Measurements from ENCODE around the gene LRP1-AS.
A peak's percentile ranks its signal among the peaks of the same experiment; 100 is the strongest.

LRP1-AS gene

DNA sequence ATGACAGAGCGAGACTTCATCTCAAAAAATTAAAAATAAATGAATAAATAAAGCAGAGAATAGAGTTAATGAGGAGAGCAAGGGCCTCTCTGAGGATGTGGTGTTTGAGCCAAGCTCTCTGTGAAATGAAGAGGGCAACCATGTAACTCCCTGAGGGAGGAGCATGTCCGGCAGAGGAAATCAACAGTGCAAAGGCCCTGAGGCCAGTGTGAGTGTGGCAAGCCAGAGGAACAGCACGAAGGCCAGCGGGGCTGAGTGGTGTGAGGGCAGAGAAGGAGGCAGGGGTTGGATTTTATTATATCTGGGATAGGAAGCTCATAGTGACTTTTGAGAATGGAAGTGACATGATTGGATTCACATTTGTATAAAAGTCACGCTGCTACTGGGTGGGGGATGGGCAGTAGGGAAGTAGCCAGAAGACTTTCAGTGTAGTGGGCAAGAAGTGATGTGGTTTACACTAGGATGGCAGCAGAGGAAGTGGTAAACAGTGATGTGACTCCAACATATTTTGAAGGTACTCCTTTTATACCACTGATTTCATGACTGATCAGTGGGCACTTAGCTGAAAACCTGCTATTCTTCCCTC, 10.3 kb upstream of the LRP1-AS start:
- H3K36me3 Mint-ChIP-seq (ENCODE audit: low read depth) = peaks cover 79% of the 10 kb centered on the region
- peaks cover 26% of the 10 kb centered on the region for H3K4me1 Mint-ChIP-seq
- TF ChIP-seq, protein P1, sequence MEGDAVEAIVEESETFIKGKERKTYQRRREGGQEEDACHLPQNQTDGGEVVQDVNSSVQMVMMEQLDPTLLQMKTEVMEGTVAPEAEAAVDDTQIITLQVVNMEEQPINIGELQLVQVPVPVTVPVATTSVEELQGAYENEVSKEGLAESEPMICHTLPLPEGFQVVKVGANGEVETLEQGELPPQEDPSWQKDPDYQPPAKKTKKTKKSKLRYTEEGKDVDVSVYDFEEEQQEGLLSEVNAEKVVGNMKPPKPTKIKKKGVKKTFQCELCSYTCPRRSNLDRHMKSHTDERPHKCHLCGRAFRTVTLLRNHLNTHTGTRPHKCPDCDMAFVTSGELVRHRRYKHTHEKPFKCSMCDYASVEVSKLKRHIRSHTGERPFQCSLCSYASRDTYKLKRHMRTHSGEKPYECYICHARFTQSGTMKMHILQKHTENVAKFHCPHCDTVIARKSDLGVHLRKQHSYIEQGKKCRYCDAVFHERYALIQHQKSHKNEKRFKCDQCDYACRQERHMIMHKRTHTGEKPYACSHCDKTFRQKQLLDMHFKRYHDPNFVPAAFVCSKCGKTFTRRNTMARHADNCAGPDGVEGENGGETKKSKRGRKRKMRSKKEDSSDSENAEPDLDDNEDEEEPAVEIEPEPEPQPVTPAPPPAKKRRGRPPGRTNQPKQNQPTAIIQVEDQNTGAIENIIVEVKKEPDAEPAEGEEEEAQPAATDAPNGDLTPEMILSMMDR (IDR thresholded peaks at IDR 0.05; ENCODE audit: unreplicated experiment in 3 of 3) = no peak
- no peaks in the 10 kb centered on the region for H3K27me3 Mint-ChIP-seq (ENCODE audit: low read depth)
- H3K27ac Mint-ChIP-seq = peak overlapping the region; percentile 24 to 76 (median 74)
- no peak overlapping the region for H3K4me3 Mint-ChIP-seq
- H3K9me3 Mint-ChIP-seq = no peaks in the 10 kb centered on the region

GRCh38 chr12:57156701-57157403, 9.4 kb upstream of the LRP1-AS start:
- Mint-ChIP-seq H3K9me3 (no peaks in the 10 kb centered on the region), H3K4me1 (peaks cover 34% of the 10 kb centered on the region), H3K4me3 (no peak overlapping the region), H3K36me3 (ENCODE audit: low read depth) (peaks cover 72% of the 10 kb centered on the region), H3K27me3 (ENCODE audit: low read depth) (no peaks in the 10 kb centered on the region), H3K27ac (peak overlapping the region in 1 of 3 experiments; percentile 74)
- TF ChIP-seq, protein P1 (IDR thresholded peaks at IDR 0.05; ENCODE audit: unreplicated experiment in 3 of 3) = no peak

DNA sequence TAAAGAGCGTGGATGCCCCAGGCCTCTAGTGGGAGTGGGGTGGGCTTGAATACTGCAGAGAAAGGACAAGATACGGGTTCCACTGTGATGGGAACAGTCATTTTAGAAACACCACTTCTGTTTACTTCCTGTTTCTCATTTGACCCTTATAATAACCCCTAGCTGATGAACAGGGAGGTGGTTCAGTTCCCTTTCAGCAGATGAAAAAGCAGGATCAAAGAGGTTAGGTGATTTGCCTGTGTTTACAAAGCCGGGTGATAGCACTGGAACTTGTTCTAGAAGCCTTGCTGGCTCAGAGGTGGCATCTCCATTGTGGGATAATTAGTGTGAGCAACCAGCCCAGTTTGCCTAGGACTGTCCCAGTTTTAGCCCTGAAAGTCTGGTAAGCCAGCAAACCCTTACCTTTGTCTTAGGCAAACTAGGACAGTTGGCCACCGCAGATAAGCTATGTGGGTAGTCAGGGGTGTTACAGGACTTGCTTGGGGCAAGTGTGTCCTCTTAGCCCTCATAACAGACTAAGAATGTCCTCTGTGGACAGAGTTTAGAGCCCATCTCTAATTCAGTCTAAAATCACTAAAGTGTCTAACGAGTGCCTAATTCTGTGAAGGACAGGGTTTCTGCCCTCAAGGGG, 7.5 kb upstream of the LRP1-AS start:
- TF ChIP-seq, protein P1 (IDR thresholded peaks at IDR 0.05; ENCODE audit: unreplicated experiment in 3 of 3) = no peak
- Mint-ChIP-seq H3K27ac (peak overlapping the region in 1 of 3 experiments; percentile 28), H3K4me1 (peaks cover 51% of the 10 kb centered on the region), H3K36me3 (ENCODE audit: low read depth) (peaks cover 67% of the 10 kb centered on the region), H3K4me3 (no peak overlapping the region), H3K27me3 (ENCODE audit: low read depth) (no peaks in the 10 kb centered on the region), H3K9me3 (no peaks in the 10 kb centered on the region)

- H3K27me3 Mint-ChIP-seq (ENCODE audit: low read depth) = no peaks in the 10 kb centered on the region
- TF ChIP-seq, protein P1 (IDR thresholded peaks at IDR 0.05; ENCODE audit: unreplicated experiment in 3 of 3) = no peak
- no peak overlapping the region for H3K4me3 Mint-ChIP-seq
- no peaks in the 10 kb centered on the region for H3K9me3 Mint-ChIP-seq
- H3K36me3 Mint-ChIP-seq (ENCODE audit: low read depth) = peaks cover 74% of the 10 kb centered on the region
- H3K27ac Mint-ChIP-seq = peak overlapping the region in 1 of 3 experiments; percentile 100
- H3K4me1 Mint-ChIP-seq = peaks cover 57% of the 10 kb centered on the region
Observed at GRCh38 chr12:57154076-57154475, 6.7 kb upstream of the LRP1-AS start.

DNA sequence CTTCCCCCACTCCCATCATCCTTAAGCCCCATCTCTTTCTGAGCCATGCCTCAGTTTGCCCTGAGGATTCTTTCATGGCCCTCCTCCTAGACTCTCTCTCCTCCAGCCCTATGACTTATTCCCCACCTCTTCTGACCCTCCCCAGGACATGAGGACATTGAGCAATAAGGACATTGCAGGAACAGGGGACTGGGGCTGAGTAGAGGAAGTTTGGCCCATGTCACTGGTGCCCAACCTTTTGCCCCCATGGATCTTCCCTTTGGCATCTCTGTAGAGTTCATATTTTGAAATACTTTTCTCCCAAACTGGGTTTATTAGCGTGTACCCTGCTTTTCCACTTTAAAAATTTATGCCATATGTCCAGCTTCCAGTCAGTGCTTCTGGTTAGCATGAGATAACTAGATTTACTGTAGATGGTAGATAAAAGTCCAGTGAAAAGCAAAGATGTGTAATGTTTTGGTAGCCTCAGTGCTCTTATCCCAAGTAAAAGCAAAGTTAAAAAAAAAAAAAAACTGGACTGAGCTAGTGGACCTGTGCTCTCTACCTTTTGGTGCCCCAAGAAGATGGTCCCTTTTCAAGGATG, 6.1 kb upstream of the LRP1-AS start:
- Mint-ChIP-seq H3K27me3 (ENCODE audit: low read depth) (no peaks in the 10 kb centered on the region), H3K4me3 (peak overlapping the region in 1 of 3 experiments; percentile 28), H3K36me3 (ENCODE audit: low read depth) (peaks cover 73% of the 10 kb centered on the region), H3K9me3 (no peaks in the 10 kb centered on the region), H3K4me1 (peaks cover 60% of the 10 kb centered on the region), H3K27ac (peak overlapping the region; percentile 74 to 100 (median 97))
- TF ChIP-seq, protein P1 (IDR thresholded peaks at IDR 0.05; ENCODE audit: unreplicated experiment in 3 of 3) = no peak
